Measurements from ENCODE around the gene TRAPPC2L.
A peak's percentile ranks its signal among the peaks of the same experiment; 100 is the strongest.

TRAPPC2L gene

GRCh38 chr16:88841521-88842307 lies 15.2 kb upstream of the TRAPPC2L start:
- H3K27ac ChIP-seq = no peak overlapping the region

GRCh38 chr16:88842308-88842756 lies 14.6 kb upstream of the TRAPPC2L start:
- TF ChIP-seq ZFX (IDR thresholded peaks at IDR 0.05; ENCODE audit: borderline replicate concordance) (no peak), CTCF (IDR thresholded peaks at IDR 0.05) (no peak)
- no peak overlapping the region for H3K27ac ChIP-seq

More at GRCh38 chr16:88841521-88842307, 15.2 kb upstream of the TRAPPC2L start:
- TF ChIP-seq ZFX (IDR thresholded peaks at IDR 0.05; ENCODE audit: borderline replicate concordance) (no peak), CTCF (IDR thresholded peaks at IDR 0.05) (no peak)

- TF ChIP-seq CTCF (IDR thresholded peaks at IDR 0.05) (no peak), ZFX (IDR thresholded peaks at IDR 0.05; ENCODE audit: borderline replicate concordance) (no peak)
- H3K27ac ChIP-seq = no peak overlapping the region
Observed at GRCh38 chr16:88842806-88843205, 14.1 kb upstream of the TRAPPC2L start.

DNA sequence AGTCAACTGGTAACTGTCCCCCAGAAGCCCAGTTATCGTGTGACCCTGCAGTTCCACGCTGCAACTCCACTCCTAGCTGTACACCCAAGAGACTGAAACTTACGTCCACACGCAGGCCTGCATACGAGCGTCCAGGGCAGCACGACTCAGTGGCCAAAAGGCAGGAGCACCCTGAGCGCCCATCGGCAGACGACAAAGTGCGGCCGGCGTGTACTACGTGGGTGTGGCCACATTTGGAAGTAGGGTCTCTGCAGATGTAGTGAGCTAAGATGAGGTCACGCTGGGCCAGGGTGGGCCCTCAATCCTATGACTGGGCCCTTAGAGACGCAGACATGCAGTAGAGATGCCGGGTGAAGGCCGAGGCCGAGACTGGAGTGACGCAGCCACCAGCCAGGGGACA lies 13.7 kb upstream of the TRAPPC2L start:
- TF ChIP-seq ZFX (IDR thresholded peaks at IDR 0.05; ENCODE audit: borderline replicate concordance) (no peak), CTCF (IDR thresholded peaks at IDR 0.05) (no peak)
- H3K27ac ChIP-seq = no peak overlapping the region

DNA sequence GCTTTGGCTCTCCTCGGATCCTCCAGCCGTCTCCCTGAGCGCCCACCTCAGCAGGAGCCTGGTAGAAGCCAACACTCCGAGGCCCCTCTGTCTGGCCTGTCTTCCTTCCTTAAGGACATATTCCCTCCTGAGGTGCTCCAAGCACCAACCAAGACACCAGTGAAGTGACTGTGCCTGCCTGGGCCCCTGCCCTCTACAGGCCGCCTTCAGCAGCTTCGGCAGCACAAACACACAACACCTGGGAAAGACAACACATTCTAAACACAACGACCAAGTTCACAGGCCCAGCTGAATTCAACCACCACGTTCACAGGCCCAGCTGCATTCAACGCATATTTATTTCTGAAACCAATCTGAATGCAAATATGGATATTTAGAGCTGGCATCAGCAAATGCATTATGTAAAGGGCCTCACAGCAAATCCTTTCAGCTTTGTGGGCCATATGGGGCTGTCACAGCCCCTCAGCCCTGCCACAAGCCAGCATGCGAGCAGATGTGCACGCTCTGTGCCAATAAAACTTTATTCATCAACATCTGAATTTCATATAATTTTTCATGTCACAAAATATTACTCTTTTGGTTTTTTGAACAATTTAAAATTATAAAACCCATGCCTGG lies 12.4 kb upstream of the TRAPPC2L start:
- no peak overlapping the region for H3K27ac ChIP-seq

GRCh38 chr16:88846088-88846487 lies 10.8 kb upstream of the TRAPPC2L start:
- TF ChIP-seq ZFX (IDR thresholded peaks at IDR 0.05; ENCODE audit: borderline replicate concordance) = no peak
- H3K27ac ChIP-seq = no peak overlapping the region

More for the DNA sequence above, 12.4 kb upstream of the TRAPPC2L start:
- no peak for TF ChIP-seq ZFX (IDR thresholded peaks at IDR 0.05; ENCODE audit: borderline replicate concordance)
- peak; percentile 18; the same call in 1 of the 2 replicates for TF ChIP-seq CTCF (IDR thresholded peaks at IDR 0.05)

DNA sequence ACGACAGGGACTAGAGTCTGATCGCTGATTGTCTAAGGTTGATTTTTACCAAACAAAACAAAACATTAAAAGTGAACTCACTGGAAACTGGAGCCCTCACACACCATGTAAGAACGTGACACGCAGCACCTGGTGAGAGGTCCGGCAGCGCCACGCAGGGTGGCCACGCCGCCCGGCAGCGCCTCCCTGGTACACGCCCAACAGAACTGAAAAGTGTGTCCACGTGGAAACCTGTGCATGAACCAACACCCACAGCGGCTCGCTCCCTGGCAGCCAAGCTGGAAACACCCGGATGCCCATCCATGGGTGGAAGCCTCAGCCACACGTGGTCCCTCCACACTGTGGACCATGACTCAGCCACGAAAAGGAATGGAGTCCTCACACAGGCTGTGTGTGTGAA lies 9.3 kb upstream of the TRAPPC2L start:
- no peak for TF ChIP-seq ZFX (IDR thresholded peaks at IDR 0.05; ENCODE audit: borderline replicate concordance)
- TF ChIP-seq CTCF (IDR thresholded peaks at IDR 0.05) = no peak
- H3K27ac ChIP-seq = no peak overlapping the region

Data from 22Rv1 (cell line).